Measurements from ENCODE around the gene TTYH2.

DNA sequence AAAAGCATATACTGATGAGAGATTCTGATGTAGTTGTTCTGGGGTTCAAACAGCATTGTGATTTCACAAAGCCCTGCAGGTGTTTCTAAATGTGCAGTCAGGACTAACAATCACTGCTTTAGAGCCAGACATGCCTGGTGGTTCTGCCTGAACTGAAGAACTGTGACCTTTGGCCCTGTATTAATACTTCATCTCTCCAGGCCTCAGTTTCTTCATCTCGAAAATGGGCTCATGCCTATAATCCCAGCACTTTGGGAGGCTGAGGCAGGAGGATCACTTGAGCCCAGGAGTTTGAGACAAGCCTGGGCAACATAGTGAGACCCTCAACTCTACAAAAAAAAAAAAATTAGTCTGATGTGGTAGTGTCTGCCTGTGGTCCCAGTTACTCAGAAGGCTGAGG, 64.6 kb downstream of the TTYH2 start:
- TF ChIP-seq POLR2A (IDR thresholded peaks at IDR 0.05): no peak
- TF ChIP-seq, protein P1, sequence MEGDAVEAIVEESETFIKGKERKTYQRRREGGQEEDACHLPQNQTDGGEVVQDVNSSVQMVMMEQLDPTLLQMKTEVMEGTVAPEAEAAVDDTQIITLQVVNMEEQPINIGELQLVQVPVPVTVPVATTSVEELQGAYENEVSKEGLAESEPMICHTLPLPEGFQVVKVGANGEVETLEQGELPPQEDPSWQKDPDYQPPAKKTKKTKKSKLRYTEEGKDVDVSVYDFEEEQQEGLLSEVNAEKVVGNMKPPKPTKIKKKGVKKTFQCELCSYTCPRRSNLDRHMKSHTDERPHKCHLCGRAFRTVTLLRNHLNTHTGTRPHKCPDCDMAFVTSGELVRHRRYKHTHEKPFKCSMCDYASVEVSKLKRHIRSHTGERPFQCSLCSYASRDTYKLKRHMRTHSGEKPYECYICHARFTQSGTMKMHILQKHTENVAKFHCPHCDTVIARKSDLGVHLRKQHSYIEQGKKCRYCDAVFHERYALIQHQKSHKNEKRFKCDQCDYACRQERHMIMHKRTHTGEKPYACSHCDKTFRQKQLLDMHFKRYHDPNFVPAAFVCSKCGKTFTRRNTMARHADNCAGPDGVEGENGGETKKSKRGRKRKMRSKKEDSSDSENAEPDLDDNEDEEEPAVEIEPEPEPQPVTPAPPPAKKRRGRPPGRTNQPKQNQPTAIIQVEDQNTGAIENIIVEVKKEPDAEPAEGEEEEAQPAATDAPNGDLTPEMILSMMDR (IDR thresholded peaks at IDR 0.05): no peak
